GM19395 (cell line): ENCODE measurements around the gene CAST.

ENCODE experiments used
- ATAC-seq: cut with Tn5 transposase; IDR thresholded peaks from one replicate; pipeline ENCODE4 v1.9.1; 2021; ENCODE audit warnings: mild to moderate bottlenecking, moderate library complexity; ENCODE audit not compliant: unreplicated experiment

CAST gene

DNA sequence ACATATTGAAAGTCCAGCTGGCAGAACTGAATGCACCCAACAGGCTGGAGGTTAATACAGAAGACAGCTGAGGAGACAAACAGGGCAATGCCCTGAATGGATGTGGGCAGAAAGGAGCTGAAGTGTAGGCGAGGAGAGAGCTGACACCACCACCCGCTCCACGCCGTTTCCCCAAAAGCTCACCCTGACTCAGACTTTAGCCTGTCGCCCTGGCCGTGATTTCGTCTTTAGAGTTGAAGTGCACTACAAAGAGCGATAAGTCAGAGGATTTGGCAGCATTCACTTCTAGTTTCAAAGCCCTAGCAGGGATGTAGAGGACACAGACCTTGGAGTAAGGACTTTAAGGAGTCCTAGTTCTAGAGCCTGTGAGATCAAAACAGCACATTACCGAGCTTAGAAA, 147.7 kb downstream of the CAST start:
- ATAC-seq, result no peak

DNA sequence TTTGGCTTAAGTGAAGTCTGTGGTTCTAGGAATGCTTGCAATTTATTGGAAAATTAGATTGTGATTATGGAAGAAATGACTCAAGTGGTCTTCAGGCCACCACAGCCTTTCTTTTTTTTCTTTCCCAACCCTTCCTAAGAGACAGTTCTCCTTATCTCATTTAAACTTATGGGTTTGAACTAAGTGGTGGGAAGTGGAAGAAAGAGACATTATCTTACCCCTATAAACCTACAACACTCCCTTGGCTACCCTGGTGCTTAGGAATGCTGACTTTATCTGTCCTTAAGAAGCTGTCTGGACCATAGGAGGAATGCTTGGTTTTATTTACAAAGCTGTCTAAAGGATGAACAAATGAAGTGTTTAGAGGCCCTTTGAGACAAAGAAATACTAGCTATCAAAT, 150.7 kb downstream of the CAST start:
- no peak for ATAC-seq

DNA sequence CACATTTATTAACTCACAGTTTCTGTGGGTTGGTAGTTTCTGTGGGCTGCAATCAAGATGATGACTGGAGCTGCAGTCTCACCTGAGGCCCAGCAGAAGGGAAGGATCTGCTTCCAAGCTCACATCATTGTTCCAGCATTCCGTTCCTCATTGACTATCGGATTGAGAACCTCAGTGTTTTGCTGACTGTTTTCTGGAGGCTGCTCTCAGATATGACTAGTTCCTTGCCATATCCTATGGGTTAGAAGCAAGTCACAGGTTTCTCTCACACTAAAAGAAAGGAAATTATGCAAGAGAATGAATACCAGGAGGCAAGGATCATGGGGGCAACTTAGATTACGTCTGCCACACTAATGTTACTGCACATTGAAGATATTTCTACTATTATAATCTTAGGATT, 151.9 kb downstream of the CAST start:
- no peak for ATAC-seq

DNA sequence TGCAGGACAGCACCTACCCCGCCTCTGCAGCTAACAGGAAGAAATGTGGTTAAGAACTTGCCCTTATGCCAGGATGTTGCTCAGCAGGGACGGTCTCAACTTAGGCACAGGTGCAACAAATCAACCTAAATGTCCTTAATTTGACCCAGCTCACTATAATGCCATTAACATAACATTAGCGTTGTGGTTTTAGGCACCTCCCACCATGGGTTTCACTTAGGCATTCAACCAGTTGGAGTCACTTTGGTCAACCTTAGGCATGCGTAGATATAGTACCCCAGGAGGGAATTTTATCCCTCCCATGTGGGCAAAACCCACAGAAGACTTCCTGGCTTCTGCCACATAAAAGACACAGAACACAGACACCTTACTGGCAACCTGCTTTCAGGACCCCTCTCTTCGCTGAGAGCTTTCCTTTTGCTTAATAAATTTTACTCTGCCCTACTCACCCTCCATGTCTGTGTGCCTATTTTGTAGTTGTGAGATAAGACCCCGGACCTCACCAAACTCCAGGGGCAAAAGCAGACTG, 154.3 kb downstream of the CAST start:
- peak; percentile 87 for ATAC-seq

DNA sequence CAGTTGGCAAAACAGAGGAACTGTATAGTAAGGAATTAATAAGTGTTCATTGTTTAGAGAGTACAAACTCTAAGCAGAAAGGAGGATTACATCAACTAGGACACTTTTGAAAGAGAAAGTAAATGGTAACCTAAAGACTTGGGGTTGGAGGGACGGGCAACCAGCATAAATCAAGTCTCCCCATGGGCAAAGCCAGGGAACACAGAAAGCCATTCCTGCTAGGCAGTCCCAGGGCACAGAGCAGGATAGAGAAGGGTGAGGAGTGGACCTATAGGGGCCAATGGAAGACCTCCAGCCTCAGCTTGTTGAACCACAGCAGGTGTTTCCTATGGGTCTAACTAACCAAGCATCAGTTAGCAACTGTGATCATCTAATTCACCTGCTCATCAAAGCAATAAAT, 154.8 kb downstream of the CAST start:
- peak; percentile 42 for ATAC-seq

DNA sequence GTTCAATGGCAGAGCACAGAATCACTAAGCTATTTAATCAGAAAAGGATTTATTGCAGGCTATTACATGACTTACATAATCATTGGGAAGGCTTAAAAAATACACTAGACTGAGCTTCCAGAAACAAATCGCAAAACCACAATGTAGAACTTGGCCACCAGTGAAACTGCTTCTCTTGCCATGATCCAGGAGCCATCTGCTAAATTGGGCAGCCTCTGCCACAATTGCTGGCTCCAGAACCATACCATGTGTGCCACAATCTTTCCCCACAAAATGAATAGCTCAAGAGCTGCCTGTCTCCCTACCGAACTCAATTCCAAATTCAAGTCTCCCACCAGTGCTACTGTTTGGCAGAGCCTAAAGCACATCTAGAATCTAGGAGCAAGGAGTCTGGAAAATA, 155.3 kb downstream of the CAST start:
- no peak for ATAC-seq

DNA sequence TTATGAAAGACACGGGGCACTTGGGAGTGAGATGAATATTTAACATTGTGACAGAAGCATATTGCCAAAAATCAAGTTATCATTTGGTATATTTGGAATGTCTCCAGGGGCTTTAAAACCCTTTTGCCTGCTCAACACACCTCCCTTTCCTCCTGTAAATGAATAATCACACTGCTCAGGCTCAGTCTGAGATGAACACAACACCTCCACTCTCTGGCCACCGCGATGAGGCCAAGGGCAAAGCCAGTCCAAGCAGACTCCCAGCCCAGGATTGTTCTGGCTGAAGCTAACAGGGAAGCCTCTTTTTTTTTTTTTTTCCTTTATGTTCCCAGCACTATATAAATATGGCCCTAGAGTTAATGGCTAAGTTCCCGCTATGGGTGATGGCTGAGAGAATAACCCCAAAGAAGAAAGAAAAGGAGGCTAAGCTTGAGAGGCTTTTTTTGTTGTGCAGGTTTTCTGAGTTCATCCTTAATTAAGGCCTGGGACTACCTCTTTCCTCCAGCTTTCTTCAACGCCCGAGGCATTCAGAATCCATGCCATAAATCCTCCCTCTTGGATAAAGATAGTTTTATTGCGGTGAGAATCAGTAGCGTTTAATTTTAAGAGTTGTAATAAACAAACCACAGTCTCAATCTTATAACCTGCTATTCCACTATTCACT, 156.1 kb downstream of the CAST start:
- no peak for ATAC-seq

DNA sequence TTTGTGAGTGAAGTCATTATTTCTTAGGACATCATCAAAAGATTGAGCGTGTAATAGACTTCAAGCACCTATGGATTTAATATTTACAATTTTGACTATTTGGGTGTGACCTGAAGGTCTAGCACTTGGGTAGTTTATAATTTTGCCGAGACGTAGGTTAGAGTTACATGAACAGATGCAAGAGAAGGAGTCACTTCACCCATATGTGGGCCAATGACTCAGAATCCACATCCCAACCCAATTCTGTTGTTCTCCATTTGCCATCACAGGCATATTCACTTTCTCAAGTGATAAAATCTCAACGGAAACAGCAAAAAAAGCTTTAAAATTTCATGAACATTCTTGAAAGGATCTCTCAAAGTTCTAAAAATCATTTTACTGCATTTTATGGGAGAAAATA, 157.6 kb downstream of the CAST start:
- no peak for ATAC-seq

DNA sequence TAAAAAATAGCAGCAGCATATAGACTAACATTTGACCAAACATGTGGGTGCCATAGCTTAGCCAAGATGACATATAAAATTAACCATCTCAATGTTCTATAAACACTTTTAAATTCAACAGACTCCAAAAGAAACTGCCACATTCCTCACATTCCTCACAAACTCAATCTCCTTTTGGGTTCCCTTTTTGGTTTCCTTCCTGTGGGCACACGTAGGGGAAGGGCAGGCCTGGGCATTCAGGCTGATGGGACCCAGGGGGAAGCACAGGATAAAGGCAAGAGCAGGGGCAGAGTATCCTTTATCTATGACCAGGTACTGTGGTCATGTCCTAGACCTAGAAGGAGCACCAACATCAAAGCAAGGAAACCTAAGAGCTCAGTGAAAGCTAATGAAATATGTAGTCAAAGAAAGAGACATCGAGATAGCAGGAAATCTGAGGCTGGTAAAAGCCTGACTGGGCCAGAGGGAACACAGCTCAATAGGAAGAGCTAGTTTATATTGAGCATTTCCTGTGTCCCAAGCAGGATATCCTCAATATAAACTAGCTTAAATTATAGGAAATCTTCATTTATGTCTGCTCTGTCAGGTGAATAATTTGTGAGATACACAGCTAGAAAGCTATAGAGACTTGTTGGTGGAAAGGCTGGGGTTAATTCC, 159.2 kb downstream of the CAST start:
- ATAC-seq, result no peak

DNA sequence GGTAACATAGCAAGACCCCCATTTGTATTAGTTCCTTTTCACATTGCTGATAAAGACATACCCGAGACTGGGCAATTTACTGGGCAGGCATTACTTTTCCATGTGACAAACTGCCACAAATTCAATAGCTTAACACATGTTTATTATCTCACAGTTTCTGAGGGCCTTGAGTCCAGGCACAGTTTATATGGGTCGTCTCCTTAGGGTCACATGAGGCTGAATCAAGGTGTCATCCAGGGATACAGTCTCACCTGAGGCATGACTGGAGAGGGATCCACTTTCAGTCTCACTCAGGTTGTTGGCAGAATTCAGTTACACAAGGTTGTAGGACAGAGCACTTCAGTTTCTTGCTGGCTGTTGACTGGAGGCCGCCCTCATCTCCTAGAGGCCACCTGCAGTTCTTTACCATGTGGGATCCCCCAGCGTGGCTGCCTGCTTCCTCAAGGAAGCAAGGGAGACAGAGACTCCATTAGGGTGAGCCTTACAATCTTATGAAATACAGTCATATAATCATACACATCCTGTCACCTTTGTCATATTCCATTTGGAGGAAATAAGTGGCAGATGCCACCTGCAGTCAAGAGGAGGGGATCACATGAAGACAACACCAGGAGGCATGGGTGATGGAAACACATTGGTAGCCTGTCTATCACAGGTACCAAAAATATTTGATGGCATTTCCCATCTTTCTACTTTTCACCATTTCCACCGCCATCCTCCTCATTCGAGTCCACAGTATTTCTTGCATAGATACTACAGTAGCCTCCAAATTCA, 160.7 kb downstream of the CAST start:
- no peak for ATAC-seq

DNA sequence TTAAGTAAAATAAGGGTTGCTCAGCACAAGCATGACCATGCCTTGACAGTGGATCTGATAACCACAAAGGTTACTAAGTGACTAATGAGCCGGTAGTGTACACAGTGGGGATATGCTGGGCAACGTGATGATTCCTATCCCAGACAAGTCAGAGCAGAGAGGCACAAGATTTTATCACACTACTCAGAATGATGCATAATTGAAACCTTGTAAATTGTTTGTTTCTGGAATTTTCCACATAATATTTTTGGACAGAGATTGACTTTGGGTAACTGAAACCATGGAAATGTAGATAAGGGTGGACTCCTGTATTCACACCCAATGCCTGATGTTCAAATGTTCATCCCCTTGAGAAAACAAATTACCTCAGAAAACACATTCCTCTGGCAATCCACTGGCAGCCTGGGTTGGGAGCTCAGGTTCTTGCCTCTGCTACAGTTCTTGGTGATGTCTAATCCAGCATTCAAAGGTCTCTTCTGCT, 161.8 kb downstream of the CAST start:
- ATAC-seq, result peak; percentile 98
